CD14-positive monocyte (primary cell): ENCODE data around the gene MYCBP2. TPM values are rescaled to one million over a fixed set of nuclear protein-coding genes. Genes with fewer than 3 reads are reported as not detected.

Experiments
- DNase-seq, 3 donors: peaks; one replicate each; pipeline ENCODE4 v3.0.0-alpha.2; 2011 to 2022
- H2AFZ ChIP-seq: 2 replicates; pipeline ENCODE4 v1.6.0; 2012; ENCODE audit warnings: mild to moderate bottlenecking, low read depth, low read length, inconsistent platforms; ENCODE audit not compliant: insufficient read depth, poor library complexity, severe bottlenecking
- H3K27ac ChIP-seq, 2 donors: 1 replicate in 1 of 2; 2 replicates in 1 of 2; pipeline ENCODE4 v1.5.1; 2012 to 2013; ENCODE audit warnings: low read length in 2 of 2, control low read depth in 1 of 2, inconsistent platforms in 1 of 2, low read depth in 1 of 2, mild to moderate bottlenecking in 1 of 2
- H3K27me3 ChIP-seq, 2 donors: one replicate each; pipeline versions ENCODE4 v1.6.0 to v1.6.1; 2011 to 2013; ENCODE audit warnings: low read length in 2 of 2; ENCODE audit not compliant: control insufficient read depth in 2 of 2, insufficient read depth in 2 of 2
- H3K36me3 ChIP-seq, 2 donors: replicated peaks in 1 of 2; 1 replicate in 1 of 2; 2 replicates in 1 of 2; pipeline versions ENCODE4 v1.5.1 to v1.6.1; 2012 to 2013; ENCODE audit warnings: low read length in 2 of 2, control low read depth in 1 of 2, inconsistent platforms in 1 of 2, mild to moderate bottlenecking in 1 of 2; ENCODE audit not compliant: insufficient read depth in 2 of 2, control insufficient read depth in 1 of 2
- H3K4me1 ChIP-seq, 2 donors: 1 replicate in 1 of 2; 2 replicates in 1 of 2; pipeline versions ENCODE4 v1.5.1 to v1.6.1; 2012 to 2013; ENCODE audit warnings: low read length in 2 of 2, control low read depth in 1 of 2, inconsistent platforms in 1 of 2, mild to moderate bottlenecking in 1 of 2, moderate library complexity in 1 of 2; ENCODE audit not compliant: insufficient read depth in 2 of 2, control insufficient read depth in 1 of 2
- H3K4me2 ChIP-seq: replicated peaks from 2 replicates; pipeline ENCODE3; 2012; ENCODE audit warnings: low read length, moderate library complexity, mild to moderate bottlenecking; ENCODE audit not compliant: poor library complexity, severe bottlenecking; ENCODE audit errors: extremely low read depth
- H3K4me3 ChIP-seq, 3 experiments: fragments of 200-600 bp in 1 of 3; sonication (generic) in 1 of 3; replicated peaks in 1 of 3; 1 replicate in 2 of 3; 2 replicates in 1 of 3; pipeline ENCODE4 v1.5.1; 2011 to 2013; ENCODE audit warnings: low read length in 3 of 3, mild to moderate bottlenecking in 3 of 3, control low read depth in 2 of 3, low read depth in 2 of 3, inconsistent platforms in 1 of 3, moderate library complexity in 1 of 3
- H3K79me2 ChIP-seq: 2 replicates; pipeline ENCODE4 v1.6.0; 2012; ENCODE audit warnings: mild to moderate bottlenecking, control low read depth, inconsistent platforms, low read length, moderate library complexity; ENCODE audit not compliant: insufficient read depth
- H3K9ac ChIP-seq: 2 replicates; pipeline ENCODE4 v1.6.0; 2017; ENCODE audit warnings: low read length, mild to moderate bottlenecking; ENCODE audit not compliant: insufficient read depth, poor library complexity, severe bottlenecking
- H3K9me3 ChIP-seq, 2 donors: replicated peaks in 1 of 2; 1 replicate in 1 of 2; 2 replicates in 1 of 2; pipeline versions ENCODE4 v1.5.1 to v1.6.1; 2012 to 2013; ENCODE audit warnings: low read length in 2 of 2, control low read depth in 1 of 2; ENCODE audit not compliant: control insufficient read depth in 1 of 2, insufficient read depth in 1 of 2
- H4K20me1 ChIP-seq: 2 replicates; pipeline ENCODE4 v1.6.0; 2012; ENCODE audit warnings: mild to moderate bottlenecking, low read length, control low read depth, moderate library complexity; ENCODE audit not compliant: insufficient read depth
- H3K27ac Mint-ChIP-seq, 7 donors: one replicate each; pipeline ENCODE4 v1.8.0; 2020; ENCODE audit warnings: mild to moderate bottlenecking in 7 of 7, mixed read lengths in 7 of 7, moderate library complexity in 6 of 7, inconsistent platforms in 2 of 7
- H3K27me3 Mint-ChIP-seq, 3 donors: one replicate each; pipeline ENCODE4 v1.8.0; 2021 to 2022; ENCODE audit warnings: low read depth in 3 of 3, mild to moderate bottlenecking in 3 of 3, mixed read lengths in 3 of 3, moderate library complexity in 3 of 3, inconsistent platforms in 1 of 3
- H3K36me3 Mint-ChIP-seq, 2 donors: one replicate each; pipeline ENCODE4 v1.8.0; 2020; ENCODE audit warnings: mixed read lengths in 2 of 2, inconsistent platforms in 1 of 2, mild to moderate bottlenecking in 1 of 2
- H3K4me1 Mint-ChIP-seq: one replicate; pipeline ENCODE4 v1.8.0; 2020; ENCODE audit warnings: mild to moderate bottlenecking, mixed read lengths
- H3K4me3 Mint-ChIP-seq, 2 donors: one replicate each; pipeline ENCODE4 v1.8.0; 2020; ENCODE audit warnings: mild to moderate bottlenecking in 2 of 2, mixed read lengths in 2 of 2, moderate library complexity in 1 of 2
- H3K9me3 Mint-ChIP-seq, 7 donors: one replicate each; pipeline ENCODE4 v1.8.0; 2020 to 2022; ENCODE audit warnings: mixed read lengths in 7 of 7, mild to moderate bottlenecking in 6 of 7, moderate library complexity in 6 of 7, inconsistent platforms in 2 of 7
- CTCF ChIP-seq: fragments of 200-600 bp; IDR thresholded peaks from one replicate; pipeline ENCODE4 v1.8.0; 2022; ENCODE audit warnings: antibody characterized with exemption, mild to moderate bottlenecking
- WGBS: methylation state at CpG from one replicate; pipeline ENCODE4 v1.1.5; 2013; ENCODE audit warnings: missing lambda C conversion rate; ENCODE audit not compliant: insufficient coverage; 5-methylcytosine and 5-hydroxymethylcytosine counted together
- intact Hi-C, 2 donors: fragments of 100-400 bp; cut with micrococcal nuclease; formaldehyde crosslinking; loops; one replicate each; pipeline versions ENCODE4 v1.15.0 to v1.15.1; 2023
- polyA plus RNA-seq, 3 donors: library from polyadenylated mRNA; depleted of rRNA in 1 of 3; unstranded in 2 of 3; stranded (reverse) in 1 of 3; fragments of 300-500 nt in 2 of 3; fragments of >200 nt in 1 of 3; fragmentation: Illumina TruSeq in 2 of 3; gene quantifications; 1 replicate in 2 of 3; 2 replicates in 1 of 3; pipeline ENCODE4 v1.2.3, GENCODE V29; 2012 to 2021

MYCBP2 gene
- polyA plus RNA-seq, 3 donors: 7.6 to 51.5 (median 14.4) TPM

GRCh38 chr13:77139306-77139705 is 187.6 kb downstream of the MYCBP2 start:
- Histone ChIP-seq H3K36me3 (peaks cover 89 to 99% of the 10 kb centered on the region in 2 donors), H2AFZ (no peak overlapping the region), H3K9me3 (no peaks in the 10 kb centered on the region), H3K9ac (no peak overlapping the region), H3K27me3 (no peaks in the 10 kb centered on the region), H4K20me1 (no peaks in the 10 kb centered on the region), H3K79me2 (no peaks in the 10 kb centered on the region), H3K4me2 (no peak overlapping the region), H3K4me3 (no peak overlapping the region), H3K27ac (no peak overlapping the region), H3K4me1 (no peaks in the 10 kb centered on the region)
- no peaks in the 10 kb centered on the region for H3K4me1 Mint-ChIP-seq
- peaks cover 81 to 92% of the 10 kb centered on the region in 2 donors for H3K36me3 Mint-ChIP-seq
- no peaks in the 10 kb centered on the region for H3K9me3 Mint-ChIP-seq
- no peaks in the 10 kb centered on the region for H3K27me3 Mint-ChIP-seq
- H3K4me3 Mint-ChIP-seq: no peak overlapping the region
- peak overlapping the region in 1 of 7 donors; percentile 16 for H3K27ac Mint-ChIP-seq
- no peak for TF ChIP-seq CTCF
- DNase-seq: no peak
- intact Hi-C loops: loop anchor here in 1 of 2 donors (10.0 kb wide), 1 partner anchor 55 kb away; no protein-coding TSS in a partner anchor

GRCh38 chr13:77138813-77139212 is 188.1 kb downstream of the MYCBP2 start:
- Histone ChIP-seq H3K9me3 (no peaks in the 10 kb centered on the region), H3K27ac (no peak overlapping the region), H3K79me2 (no peaks in the 10 kb centered on the region), H4K20me1 (no peaks in the 10 kb centered on the region), H3K4me3 (no peak overlapping the region), H3K9ac (no peak overlapping the region), H3K4me2 (no peak overlapping the region), H2AFZ (no peak overlapping the region), H3K4me1 (no peaks in the 10 kb centered on the region), H3K36me3 (peaks cover 89 to 99% of the 10 kb centered on the region in 2 donors), H3K27me3 (no peaks in the 10 kb centered on the region)
- H3K4me3 Mint-ChIP-seq: no peak overlapping the region
- intact Hi-C loops: loop anchor here in 1 of 2 donors (10.0 kb wide), 1 partner anchor 56 kb away; no protein-coding TSS in a partner anchor
- no CpG with 5 or more reads among the region's 2 CpGs for WGBS
- DNase-seq: no peak
- H3K36me3 Mint-ChIP-seq: peaks cover 80 to 92% of the 10 kb centered on the region in 2 donors
- no peaks in the 10 kb centered on the region for H3K9me3 Mint-ChIP-seq
- H3K27ac Mint-ChIP-seq: no peak overlapping the region
- H3K27me3 Mint-ChIP-seq: no peaks in the 10 kb centered on the region
- TF ChIP-seq CTCF: no peak
- no peaks in the 10 kb centered on the region for H3K4me1 Mint-ChIP-seq
